Tibial nerve (tissue), 3 donors: ENCODE measurements around the gene ASPM.

ENCODE experiments used
- POLR2A ChIP-seq, 2 donors: fragments of 450-650 bp; IDR thresholded peaks; one replicate each; pipeline ENCODE4 v1.6.1; 2017; ENCODE audit warnings: antibody characterized with exemption in 2 of 2, mild to moderate bottlenecking in 2 of 2, moderate library complexity in 2 of 2
- TF ChIP-seq, protein P1 (sequence below), 5 experiments: fragments of 200-600 bp in 3 of 5; fragments of 450-650 bp in 2 of 5; sonication (generic) in 3 of 5; IDR thresholded peaks; one replicate each; pipeline ENCODE4 v1.5.1; 2016 to 2019; ENCODE audit warnings: antibody characterized with exemption in 5 of 5, mild to moderate bottlenecking in 3 of 5, moderate library complexity in 2 of 5

DNA sequence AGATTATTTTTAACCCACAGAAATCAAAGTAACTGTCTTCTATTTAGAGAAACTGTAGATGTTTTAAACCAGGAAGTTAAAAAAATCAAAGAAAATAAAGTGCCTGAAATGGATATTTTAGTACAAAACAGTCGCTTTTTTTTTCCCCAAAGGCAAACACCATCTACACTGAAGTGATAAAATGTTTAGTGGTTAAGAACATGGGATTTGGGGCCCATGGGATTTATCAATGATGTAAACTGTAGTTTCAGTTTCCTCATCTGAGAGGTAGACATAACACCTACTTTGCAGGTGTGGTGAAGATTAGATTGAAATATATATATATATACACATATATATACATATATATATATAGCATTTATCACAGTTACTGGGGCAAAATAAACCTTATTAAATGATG lies 22.1 kb downstream of the ASPM start:
- TF ChIP-seq POLR2A (IDR thresholded peaks at IDR 0.05) = no peak
- TF ChIP-seq, protein P1, sequence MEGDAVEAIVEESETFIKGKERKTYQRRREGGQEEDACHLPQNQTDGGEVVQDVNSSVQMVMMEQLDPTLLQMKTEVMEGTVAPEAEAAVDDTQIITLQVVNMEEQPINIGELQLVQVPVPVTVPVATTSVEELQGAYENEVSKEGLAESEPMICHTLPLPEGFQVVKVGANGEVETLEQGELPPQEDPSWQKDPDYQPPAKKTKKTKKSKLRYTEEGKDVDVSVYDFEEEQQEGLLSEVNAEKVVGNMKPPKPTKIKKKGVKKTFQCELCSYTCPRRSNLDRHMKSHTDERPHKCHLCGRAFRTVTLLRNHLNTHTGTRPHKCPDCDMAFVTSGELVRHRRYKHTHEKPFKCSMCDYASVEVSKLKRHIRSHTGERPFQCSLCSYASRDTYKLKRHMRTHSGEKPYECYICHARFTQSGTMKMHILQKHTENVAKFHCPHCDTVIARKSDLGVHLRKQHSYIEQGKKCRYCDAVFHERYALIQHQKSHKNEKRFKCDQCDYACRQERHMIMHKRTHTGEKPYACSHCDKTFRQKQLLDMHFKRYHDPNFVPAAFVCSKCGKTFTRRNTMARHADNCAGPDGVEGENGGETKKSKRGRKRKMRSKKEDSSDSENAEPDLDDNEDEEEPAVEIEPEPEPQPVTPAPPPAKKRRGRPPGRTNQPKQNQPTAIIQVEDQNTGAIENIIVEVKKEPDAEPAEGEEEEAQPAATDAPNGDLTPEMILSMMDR (IDR thresholded peaks at IDR 0.05) = no peak
